ENCODE data around the gene GPER1.

GPER1 gene

DNA sequence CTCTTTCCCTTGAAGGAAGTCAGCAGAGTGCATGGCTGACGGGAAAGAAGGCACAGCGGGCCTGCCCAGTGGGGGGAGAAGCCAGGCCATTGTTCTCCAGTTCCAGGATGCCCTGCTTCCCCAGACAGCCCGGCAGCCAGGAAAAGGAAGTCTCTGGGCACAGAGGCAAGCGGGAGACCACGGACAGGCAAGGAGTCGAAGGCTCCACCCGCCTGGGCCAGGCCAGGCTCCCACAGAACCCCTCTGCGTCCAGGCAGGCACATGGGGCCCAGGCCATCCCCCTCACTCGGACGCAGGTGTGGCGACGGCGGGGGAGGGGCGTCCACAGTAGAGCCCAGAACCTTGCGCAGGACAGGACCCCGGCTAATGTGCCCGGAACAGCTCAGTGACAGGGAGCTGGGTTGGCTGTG is 34.9 kb upstream of the GPER1 start:
- TF ChIP-seq, protein P1, sequence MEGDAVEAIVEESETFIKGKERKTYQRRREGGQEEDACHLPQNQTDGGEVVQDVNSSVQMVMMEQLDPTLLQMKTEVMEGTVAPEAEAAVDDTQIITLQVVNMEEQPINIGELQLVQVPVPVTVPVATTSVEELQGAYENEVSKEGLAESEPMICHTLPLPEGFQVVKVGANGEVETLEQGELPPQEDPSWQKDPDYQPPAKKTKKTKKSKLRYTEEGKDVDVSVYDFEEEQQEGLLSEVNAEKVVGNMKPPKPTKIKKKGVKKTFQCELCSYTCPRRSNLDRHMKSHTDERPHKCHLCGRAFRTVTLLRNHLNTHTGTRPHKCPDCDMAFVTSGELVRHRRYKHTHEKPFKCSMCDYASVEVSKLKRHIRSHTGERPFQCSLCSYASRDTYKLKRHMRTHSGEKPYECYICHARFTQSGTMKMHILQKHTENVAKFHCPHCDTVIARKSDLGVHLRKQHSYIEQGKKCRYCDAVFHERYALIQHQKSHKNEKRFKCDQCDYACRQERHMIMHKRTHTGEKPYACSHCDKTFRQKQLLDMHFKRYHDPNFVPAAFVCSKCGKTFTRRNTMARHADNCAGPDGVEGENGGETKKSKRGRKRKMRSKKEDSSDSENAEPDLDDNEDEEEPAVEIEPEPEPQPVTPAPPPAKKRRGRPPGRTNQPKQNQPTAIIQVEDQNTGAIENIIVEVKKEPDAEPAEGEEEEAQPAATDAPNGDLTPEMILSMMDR (IDR thresholded peaks at IDR 0.05; ENCODE audit: insufficient read depth, low read length, poor library complexity, severe bottlenecking), result no peak
- H3K4me3 ChIP-seq (replicated peaks; ENCODE audit: low read depth, low read length), result no peak overlapping the region
- H3K36me3 ChIP-seq (ENCODE audit: control insufficient read depth, insufficient read depth, low read length), result peaks cover 1% of the 10 kb centered on the region
- no peaks in the 10 kb centered on the region for H3K27me3 ChIP-seq (replicated peaks; ENCODE audit: control insufficient read depth, insufficient read depth, low read length)
- no peak for DNase-seq (ENCODE audit: extremely low read depth, insufficient read length)

DNA sequence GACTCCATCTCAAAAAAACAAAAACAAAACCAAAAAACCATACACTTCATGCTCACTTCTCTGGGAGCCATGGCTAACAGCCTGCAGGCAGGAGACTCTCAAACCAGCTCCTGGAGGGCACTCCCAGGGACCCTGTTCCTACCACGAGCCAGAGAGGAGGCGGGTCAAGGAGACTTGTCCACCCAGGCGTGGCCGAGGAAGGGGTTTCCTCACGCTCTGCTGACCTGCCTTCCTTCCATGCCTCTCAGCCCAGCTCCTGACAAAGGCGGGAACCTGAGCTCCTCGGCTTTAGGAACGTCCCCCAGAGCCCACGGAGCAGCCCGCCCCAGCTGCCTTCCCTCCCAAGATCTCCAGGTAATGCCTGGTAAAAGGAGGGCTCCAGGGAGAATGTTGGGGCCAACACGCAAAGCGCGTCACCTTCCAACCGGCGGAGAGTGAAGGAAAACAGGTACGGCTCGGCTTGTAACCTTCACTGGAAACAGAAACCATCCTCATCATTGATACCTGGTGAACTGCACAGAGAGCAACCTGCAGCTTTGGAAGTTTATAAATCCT is 34.0 kb upstream of the GPER1 start:
- Histone ChIP-seq H3K27me3 (replicated peaks; ENCODE audit: control insufficient read depth, insufficient read depth, low read length) (no peaks in the 10 kb centered on the region), H3K4me3 (replicated peaks; ENCODE audit: low read depth, low read length) (no peak overlapping the region), H3K36me3 (ENCODE audit: control insufficient read depth, insufficient read depth, low read length) (peaks cover 1% of the 10 kb centered on the region)
- no peak for DNase-seq (ENCODE audit: extremely low read depth, insufficient read length)
- TF ChIP-seq, protein P1 (IDR thresholded peaks at IDR 0.05; ENCODE audit: insufficient read depth, low read length, poor library complexity, severe bottlenecking), result no peak

DNA sequence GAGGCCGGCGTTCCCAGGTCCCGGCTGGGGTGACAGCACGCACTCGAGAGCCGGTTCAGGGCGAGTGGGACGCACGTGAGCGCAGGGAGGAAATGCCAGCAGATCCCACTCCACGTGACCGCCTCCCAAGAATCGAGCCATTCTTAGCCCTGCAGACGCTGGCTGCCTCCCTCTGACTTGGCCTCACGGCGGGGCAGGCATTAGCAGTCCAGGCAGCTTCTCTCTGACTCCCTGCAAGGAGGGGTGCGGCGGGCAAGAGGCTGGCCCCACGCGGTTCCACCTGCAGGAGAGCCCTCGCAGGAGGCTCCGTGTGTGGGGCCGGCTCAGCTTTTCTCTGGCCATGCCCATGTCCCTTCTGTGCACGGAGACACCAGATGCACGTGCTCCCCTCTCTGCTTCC is 33.5 kb upstream of the GPER1 start:
- H3K27me3 ChIP-seq (replicated peaks; ENCODE audit: control insufficient read depth, insufficient read depth, low read length), result no peaks in the 10 kb centered on the region
- H3K4me3 ChIP-seq (replicated peaks; ENCODE audit: low read depth, low read length), result no peak overlapping the region
- no peak for DNase-seq (ENCODE audit: extremely low read depth, insufficient read length)
- TF ChIP-seq, protein P1 (IDR thresholded peaks at IDR 0.05; ENCODE audit: insufficient read depth, low read length, poor library complexity, severe bottlenecking), result no peak
- peaks cover 1% of the 10 kb centered on the region for H3K36me3 ChIP-seq (ENCODE audit: control insufficient read depth, insufficient read depth, low read length)

DNA sequence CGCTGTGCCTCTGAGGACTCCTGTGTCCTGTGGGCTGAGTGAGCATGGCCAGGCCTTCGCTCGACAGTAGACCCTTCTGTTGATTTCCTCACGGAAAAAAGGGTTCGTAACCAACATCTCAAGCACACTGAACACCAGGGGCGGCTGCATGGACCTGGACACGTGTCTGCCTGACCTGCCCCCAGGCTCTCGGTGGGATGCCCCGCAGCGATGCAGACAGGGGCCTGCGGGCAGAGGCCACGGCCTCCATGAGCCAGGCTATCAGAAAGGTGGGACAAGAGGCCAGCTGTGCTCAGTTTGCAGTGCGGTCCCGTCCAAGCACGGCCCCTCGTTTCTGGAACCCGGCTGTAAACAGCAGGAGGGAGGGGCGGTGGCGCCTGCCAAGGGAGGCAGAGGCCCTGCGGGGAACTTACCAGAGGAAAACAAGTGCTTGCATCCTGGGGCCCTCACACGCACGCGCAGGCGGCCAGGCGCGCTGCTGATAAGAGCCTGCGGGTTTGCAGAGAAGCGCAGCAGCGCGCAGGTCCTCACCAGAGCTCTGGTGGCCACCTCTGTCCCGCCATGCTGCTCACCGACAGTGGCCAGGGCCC is 33.0 kb upstream of the GPER1 start:
- TF ChIP-seq, protein P1 (IDR thresholded peaks at IDR 0.05; ENCODE audit: insufficient read depth, low read length, poor library complexity, severe bottlenecking), result no peak
- Histone ChIP-seq H3K4me3 (replicated peaks; ENCODE audit: low read depth, low read length) (no peak overlapping the region), H3K36me3 (ENCODE audit: control insufficient read depth, insufficient read depth, low read length) (peaks cover 1% of the 10 kb centered on the region), H3K27me3 (replicated peaks; ENCODE audit: control insufficient read depth, insufficient read depth, low read length) (no peaks in the 10 kb centered on the region)
- no peak for DNase-seq (ENCODE audit: extremely low read depth, insufficient read length)

DNA sequence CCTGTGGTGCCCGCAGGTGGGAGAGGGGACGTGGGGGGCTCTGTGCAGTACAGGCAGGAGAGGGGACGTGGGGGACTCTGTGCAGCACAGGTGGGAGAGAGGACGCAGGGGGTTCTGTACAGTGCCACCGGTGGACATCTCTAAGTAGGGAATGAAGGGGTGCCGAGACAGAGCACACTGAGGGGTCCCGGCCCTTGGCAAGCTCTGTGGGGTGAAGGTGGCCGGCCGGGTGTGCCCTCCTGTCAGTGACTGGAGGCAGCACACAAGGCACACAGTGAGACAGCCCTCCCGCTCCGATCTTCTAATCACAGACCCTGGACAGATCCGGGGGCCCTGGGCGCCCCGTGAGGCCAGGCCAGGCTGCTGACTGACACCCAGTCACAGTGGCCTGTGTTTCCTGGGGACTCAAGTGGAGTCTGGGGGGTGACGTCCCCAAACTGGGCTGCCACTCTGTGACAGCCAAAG is 32.4 kb upstream of the GPER1 start:
- Histone ChIP-seq H3K36me3 (ENCODE audit: control insufficient read depth, insufficient read depth, low read length) (peaks cover 1% of the 10 kb centered on the region), H3K27me3 (replicated peaks; ENCODE audit: control insufficient read depth, insufficient read depth, low read length) (no peaks in the 10 kb centered on the region), H3K4me3 (replicated peaks; ENCODE audit: low read depth, low read length) (no peak overlapping the region)
- TF ChIP-seq, protein P1 (IDR thresholded peaks at IDR 0.05; ENCODE audit: insufficient read depth, low read length, poor library complexity, severe bottlenecking), result no peak
- no peak for DNase-seq (ENCODE audit: extremely low read depth, insufficient read length)

Data from GM06990 (cell line).